Stimulated activated CD4-positive, alpha-beta T cell treated with anti-CD3 and anti-CD28 coated beads, Interleukin-15, amount 100 ng/mL, for 1 hour (primary cell): ENCODE results near the gene BIN2.
"Not testable (repeated sequence)": the region's sequence is repeated elsewhere in the genome, so short reads cannot be mapped to it uniquely, and the experiment has no call there.

Source experiments
- DNase-seq, 2 donors: peaks; one replicate each; pipeline ENCODE4 v3.0.0-alpha.2; 2020; ENCODE audit warnings: low read depth in 1 of 2, low spot score in 1 of 2

BIN2 gene

GRCh38 chr12:51346581-51346980 is 22.6 kb upstream of the BIN2 start, which contains the start of gene CELA1:
Gene CELA1 (minus strand): TSS chr12:51346679. CDS start chr12:51346638, 41 bp downstream.
- no peak for DNase-seq

GRCh38 chr12:51345681-51346080 is 21.7 kb upstream of the BIN2 start:
- no peak for DNase-seq

- no peak for DNase-seq
Observed at GRCh38 chr12:51343201-51343600, 19.2 kb upstream of the BIN2 start.

DNA sequence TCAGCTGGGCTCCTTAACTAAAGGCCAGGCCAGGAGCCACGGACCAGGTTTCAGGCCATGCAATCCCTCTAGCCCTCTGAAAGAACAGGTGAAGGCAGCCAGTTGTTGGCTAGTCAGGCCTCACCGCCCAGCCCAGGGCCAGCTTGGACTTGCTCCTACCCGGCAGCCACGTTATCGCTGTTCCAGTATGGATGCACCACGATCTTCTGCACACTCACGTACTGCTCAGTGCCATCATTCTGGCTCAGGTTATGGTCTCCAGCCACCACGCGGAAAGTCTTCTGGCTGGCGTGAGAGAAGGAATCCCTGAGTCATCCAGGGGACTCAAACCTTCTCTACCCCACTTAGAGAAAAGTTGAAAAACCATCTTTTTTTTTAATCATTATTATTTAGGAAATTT is 18.4 kb upstream of the BIN2 start:
- no peak for DNase-seq

DNA sequence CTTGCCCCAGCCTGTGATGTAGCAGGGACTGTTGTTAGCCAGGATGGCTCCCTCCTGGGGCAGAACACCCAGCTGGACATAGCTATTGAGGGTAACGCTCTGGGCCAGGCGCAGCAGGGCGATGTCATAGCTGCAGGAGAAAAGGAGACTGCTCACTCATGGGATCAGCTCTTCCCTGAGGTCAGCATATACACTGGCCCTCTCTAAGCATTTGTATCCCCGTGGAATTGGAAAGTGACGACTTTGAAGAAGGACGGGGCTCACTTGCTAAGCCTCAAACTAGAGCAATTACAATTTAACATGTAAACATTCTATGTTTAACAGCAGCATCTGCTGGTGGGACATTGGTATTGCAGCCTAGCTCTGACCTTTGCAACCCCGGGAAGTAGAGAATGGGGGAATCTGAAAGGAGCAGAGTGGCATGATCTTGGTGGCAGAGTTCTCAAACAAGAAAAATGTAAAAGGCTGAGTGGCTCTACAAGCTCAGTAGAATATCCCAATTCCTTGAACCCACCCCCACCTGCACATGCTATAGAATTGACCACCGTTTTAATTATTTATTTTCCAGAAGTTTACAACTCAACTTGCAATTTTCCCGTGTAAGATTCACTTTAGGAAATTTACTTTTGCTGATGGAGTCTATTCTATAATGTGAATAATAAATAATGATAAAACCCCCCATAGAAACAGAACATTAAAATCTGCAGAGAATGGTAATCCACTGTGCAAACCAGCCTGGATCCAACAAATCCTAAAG is 17.5 kb upstream of the BIN2 start:
- peak; percentile 33 to 43 for DNase-seq

DNA sequence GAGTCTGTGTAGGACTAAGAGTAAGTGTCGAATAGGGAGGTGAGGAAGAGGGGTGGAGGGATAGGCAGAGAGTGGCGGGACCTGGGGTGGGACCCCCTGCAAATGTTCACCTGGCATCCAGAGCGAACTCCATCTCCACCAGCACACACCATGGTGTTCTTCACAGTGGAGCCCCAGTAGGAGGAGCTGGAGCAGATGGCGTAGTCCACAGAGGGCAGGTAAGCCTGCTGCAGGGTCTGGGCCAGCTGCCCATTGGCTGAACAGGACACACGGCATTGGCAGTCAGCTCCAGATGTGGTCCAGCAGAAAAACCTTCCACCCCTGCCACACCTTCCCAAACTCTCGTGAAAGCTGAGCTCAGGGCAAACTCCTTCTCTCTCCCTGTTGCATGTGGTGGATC is 15.8 kb upstream of the BIN2 start:
- DNase-seq: no peak

DNA sequence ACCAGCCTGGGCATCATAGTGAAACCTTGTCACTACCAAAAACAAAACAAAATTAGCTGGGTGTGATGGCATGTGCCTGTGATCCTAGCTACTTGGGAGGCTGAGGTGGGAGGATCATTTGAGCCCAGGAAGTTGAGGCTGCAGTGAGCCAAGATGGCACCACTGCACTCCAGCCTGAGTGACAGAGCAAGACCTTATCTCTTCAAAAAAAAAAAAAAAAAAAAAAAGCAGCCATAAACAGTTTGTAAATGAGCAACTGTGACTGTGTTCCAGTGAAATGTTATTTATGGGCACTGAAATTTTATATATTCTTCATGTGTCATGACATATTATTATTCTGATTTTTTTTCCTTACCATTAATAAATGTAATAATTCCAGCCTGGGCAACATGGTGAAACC is 13.4 kb upstream of the BIN2 start:
- not testable (repeated sequence) for DNase-seq

DNA sequence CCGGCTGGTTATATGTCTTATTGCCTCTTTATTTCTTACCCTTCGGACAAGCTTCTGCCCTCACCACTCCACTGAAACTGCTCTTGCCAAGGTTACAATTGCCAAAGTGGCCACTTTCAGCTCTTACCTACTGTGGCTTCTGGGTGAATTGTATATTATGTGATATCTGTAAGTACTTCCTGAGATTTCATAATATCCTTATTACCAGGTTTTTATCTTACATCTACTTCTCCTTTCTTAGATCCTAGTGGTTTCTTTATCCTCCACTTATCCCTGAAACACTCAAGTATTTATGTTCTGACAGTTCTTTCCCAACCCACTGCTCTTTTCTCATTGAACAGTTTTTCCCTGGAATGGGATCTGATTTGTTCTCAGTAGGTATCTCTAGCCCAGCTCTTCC is 12.0 kb upstream of the BIN2 start:
- no peak for DNase-seq

- DNase-seq: no peak
Observed at GRCh38 chr12:51334764-51335163, 10.8 kb upstream of the BIN2 start.

- DNase-seq: no peak
Observed at GRCh38 chr12:51333536-51333935, 9.6 kb upstream of the BIN2 start.

DNA sequence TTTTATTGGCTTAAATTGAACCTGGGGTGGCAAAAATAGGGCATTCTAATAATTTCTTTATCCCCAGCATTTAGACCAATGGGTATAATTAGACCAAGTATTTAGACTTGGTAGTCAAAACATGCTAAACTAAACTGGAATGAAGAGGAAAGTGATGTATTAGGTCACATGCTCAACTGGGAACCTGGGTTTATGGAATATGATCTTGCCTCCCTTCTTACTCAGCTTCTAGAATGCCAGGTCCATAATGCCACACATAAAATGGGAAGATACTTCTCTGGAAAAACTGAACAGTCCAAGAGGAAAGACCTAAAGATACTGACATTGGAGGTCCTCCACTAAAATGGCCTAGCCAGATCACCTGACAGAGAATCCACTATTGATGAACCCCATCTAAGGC is 6.2 kb upstream of the BIN2 start:
- no peak for DNase-seq

DNA sequence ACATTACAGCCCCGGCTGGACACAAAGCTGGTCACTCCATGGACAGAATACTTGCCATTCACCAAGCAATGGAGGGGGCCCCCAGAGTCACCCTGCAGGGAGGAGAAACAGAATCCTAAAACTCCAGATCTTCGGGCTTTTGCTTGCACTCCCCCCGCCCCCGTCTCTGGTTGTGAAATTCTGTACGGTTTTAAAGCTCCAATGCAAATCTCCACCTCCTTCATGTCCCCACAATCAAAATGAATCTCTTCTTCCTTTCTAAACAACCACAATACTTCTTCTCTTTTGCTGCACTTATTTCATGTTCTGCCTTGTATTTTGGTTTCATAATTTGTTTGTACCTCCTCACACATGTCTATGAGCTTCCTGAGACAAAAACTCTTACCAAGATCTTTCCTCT is 5.8 kb upstream of the BIN2 start:
- no peak for DNase-seq

DNA sequence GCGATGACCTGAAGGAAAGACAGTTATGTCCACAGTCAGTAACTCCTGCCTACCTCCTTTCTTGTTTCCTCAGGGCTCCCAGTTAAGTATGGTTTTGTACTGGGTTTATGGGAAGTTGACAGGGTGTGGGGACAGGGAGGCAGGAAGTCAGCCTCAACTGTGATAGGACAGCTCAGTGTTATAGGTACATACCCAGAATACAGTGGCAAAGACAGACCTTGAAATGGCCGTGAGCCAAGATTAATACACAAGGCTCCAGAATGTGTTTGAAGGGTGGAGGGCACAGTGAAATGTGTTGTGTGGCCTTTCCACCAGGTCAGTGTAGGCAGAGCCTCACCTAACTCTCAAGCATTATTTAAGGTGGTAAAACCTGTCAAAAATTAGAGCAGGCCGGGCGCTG is 4.6 kb upstream of the BIN2 start:
- no peak for DNase-seq

GRCh38 chr12:51326698-51327439 is 2.9 kb upstream of the BIN2 start:
- DNase-seq: no peak

DNA sequence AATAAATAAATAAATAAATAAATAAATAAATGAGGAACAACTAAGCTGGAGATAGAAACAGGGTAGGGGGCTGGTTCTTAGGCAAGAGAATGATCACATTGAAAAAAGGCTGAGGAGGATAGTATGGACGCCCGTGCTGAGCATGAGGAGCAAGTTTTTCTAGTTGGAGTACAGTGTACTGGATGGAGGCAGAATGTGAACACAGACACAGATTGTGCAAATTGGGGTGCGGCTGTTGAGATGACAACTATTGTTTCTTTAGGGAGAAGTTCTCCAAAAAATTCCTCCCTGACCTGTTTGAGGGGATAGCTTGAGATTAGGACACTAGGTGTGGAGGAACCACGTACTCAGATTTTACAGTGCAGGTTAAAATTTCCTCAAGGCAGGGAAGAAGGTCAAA is 979 bp upstream of the BIN2 start:
- DNase-seq: no peak

DNA sequence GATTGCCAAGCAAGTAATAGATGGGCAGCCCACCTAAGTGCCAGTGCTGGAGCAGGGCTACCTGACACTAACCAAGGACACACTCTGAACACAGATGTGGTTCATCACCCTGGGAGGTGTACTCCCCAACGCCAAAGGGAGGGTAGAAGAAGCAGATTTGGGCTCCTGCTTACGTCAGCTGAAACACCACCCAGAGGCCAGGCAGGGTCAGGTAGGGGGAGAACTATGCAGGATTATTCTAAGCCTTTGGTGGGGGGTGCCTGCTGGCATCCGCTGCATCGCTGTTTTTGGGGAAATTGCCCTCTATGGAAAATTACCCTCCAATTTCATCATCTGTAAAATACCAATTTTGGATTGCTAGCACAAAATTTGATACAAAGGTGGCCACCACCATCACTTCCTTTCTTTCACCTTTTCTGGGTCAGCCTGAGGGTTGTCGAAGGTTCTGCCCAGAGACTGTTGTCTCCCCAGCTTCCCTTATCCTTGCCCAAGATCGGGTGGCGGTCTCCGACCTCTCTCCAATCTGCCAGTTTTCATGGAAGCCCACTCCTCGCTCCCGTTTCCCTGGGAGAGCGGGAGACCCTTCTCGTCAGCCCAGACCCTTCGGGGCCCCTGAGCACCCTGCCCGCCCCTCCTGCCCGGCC is 535 bp downstream of the BIN2 start:
- DNase-seq: peak in 1 of 2 donors; percentile 31

DNA sequence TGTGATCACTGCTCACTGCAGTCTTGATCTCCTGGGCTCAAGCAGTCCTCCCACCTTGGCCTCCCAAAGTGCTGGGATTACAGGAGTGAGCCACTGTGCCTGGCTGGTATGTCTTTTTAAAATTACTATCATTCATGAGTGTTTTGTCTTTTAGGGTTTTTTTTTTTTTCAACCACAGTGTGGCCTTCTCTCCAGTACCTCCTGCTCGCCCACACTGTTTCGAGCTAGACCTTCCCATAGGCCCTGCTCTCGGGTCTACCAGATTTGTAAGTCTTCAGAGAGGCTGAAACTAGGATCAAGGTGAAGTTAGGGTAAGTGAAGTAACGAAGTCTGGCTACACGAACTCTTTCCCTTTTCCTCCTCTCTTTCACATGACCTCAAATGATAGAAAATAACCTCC is 1.5 kb downstream of the BIN2 start:
- DNase-seq: no peak

- no peak for DNase-seq
Observed at GRCh38 chr12:51321882-51322281, 2.1 kb downstream of the BIN2 start.

- no peak for DNase-seq
Observed at GRCh38 chr12:51320695-51321320, 3.2 kb downstream of the BIN2 start.

DNA sequence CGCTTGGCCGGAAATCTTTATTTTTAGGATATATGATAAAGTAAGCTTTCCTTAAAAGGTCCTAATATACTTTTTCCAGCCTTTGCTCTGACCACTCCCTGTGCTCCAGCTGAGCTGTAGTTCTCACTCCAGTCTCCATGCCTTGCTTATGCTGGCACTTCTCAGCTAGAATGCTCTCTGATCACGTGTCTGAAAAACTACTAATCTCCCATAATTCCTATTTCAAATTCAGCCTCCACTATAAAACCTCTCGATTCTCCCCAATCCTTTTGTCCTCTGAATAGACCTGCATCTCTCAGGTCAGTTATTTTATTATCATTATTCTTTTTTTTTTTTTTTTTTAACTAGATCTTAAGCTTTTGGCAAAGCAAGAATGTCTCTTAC is 3.7 kb downstream of the BIN2 start:
- DNase-seq: no peak

DNA sequence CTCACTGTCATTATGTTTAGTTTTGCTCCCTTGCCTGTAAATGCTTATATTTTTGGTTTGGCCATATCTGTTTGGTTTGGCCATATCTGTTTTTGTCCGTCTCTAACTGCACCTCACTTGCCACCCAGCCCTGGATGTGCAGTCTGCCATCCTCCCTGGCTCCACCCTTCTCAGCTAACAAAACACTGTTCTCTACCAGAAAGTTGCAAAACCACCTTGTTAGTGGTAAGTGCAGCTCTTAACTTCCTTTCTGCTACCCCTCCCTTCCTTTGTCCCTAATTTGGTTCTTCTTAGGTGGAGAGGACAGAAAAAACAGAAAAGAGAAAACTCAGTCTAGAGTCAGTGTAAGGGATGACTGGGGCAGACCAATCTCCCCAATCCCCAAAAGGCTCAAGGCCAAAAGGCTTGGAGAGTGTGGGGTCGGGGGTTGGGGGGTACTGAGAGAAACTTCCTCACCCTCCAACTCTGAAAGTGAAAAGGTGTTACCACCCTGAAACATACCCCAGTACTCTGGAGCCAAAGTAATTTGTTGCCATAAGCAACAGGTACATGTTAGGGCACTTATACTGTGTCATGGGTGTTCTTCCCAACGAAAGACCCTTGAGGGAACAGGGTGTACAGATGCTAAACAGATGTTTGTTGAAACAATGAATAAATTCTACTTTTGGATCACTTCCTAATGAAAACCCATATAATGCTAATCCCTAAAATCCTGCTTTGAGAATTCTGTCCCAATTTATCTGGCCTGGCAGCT is 5.0 kb downstream of the BIN2 start:
- DNase-seq: peak in 1 of 2 donors; percentile 16
